GM12874 (cell line): ENCODE measurements around the gene USP34.

Experiments used
- TF ChIP-seq, protein P1 (sequence below): IDR thresholded peaks from 2 replicates; pipeline ENCODE4 v1.5.1; 2011; ENCODE audit warnings: low read depth, mild to moderate bottlenecking, control low read depth, low read length, moderate library complexity; ENCODE audit not compliant: insufficient read depth

Gene USP34

DNA sequence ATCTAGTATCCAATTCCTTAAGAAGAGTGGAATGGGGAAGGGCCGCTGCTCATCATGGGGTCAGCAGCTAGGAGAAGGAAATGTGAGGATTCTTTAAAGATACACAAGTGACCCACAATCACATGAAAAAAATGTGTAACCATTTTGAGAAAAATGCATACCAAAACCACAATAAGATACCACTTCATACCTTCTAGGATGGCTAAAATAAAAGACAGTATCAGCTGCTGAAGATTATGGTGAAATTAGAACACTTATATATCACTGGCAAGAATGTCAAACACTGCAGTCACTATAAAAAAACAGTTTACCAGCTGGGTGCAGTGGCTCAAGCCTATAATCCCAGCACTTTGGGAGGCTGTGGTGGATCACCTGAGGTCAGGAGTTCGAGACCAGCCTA lies 241.0 kb downstream of the USP34 start:
- TF ChIP-seq, protein P1, sequence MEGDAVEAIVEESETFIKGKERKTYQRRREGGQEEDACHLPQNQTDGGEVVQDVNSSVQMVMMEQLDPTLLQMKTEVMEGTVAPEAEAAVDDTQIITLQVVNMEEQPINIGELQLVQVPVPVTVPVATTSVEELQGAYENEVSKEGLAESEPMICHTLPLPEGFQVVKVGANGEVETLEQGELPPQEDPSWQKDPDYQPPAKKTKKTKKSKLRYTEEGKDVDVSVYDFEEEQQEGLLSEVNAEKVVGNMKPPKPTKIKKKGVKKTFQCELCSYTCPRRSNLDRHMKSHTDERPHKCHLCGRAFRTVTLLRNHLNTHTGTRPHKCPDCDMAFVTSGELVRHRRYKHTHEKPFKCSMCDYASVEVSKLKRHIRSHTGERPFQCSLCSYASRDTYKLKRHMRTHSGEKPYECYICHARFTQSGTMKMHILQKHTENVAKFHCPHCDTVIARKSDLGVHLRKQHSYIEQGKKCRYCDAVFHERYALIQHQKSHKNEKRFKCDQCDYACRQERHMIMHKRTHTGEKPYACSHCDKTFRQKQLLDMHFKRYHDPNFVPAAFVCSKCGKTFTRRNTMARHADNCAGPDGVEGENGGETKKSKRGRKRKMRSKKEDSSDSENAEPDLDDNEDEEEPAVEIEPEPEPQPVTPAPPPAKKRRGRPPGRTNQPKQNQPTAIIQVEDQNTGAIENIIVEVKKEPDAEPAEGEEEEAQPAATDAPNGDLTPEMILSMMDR = no peak

DNA sequence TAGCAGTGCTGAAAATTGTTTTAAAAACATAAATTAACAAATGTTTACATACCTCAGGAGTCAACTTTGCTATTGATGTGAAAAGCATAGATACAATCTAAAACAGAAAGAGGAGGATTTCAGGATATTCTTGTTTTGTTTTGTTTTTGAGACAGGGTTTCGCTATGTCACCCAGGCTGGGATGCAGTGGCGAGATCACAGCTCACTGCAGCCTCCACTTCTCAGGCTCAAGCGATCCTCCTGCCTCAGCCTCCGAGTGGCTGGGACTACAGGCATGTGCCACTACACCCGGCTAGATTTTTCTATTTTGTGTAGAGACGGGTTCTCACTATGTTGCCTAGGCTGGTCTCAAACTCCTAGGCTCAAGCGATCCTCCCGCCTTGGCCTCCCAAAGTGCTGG lies 248.3 kb downstream of the USP34 start:
- TF ChIP-seq, protein P1 = no peak

DNA sequence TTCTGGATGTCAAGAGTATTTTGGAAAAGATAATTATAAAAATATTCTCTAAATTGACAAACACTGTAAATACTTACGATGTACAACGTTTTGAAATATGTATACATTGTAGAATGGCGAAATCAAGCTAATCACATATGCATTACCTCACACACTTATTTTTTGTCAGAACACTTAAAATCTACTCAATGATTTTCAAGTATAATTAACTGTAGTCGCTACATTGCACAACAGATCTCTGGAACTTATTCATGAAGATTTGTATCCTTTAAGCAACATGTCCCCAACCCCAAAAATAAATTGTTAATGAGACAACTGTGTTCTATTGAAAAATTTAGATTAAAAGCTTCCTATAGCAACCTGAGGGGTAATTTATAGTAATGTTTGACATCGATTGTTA lies 249.1 kb downstream of the USP34 start:
- TF ChIP-seq, protein P1 = no peak

DNA sequence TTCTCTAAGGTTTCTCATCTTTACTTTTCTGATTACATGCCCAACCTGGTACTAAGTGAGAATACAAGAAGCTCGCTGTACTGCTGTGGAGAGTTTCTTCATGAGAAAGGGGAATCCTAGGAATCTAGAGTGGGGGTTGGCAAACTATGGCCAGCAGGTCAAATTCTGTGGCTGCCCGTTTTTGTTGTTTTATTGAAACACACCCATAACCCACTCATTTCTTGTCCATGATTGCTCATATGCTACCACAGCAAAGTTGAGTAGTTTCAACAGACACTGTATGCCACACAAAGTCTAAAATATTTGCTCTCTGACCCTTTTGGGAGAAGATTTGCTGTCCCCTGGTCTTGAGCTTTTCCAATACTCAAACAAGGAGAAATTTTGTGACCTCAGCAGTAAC lies 250.1 kb downstream of the USP34 start:
- TF ChIP-seq, protein P1 = no peak

DNA sequence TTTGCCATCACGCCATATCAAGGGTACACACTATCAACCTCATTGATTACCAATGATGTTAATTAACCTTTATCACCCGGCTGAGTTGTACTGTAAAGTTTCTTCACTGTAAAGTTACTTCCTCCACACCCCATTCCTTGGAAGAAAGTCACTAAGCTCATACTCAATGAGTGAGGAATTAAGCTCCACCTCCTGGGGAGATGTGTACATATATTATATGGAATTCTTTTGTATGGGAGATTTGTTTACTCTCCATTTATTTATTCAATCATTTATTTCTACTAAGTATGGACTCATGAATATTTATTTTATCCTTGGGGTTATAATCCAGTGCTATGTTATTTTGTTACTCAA lies 252.1 kb downstream of the USP34 start:
- TF ChIP-seq, protein P1 = no peak

DNA sequence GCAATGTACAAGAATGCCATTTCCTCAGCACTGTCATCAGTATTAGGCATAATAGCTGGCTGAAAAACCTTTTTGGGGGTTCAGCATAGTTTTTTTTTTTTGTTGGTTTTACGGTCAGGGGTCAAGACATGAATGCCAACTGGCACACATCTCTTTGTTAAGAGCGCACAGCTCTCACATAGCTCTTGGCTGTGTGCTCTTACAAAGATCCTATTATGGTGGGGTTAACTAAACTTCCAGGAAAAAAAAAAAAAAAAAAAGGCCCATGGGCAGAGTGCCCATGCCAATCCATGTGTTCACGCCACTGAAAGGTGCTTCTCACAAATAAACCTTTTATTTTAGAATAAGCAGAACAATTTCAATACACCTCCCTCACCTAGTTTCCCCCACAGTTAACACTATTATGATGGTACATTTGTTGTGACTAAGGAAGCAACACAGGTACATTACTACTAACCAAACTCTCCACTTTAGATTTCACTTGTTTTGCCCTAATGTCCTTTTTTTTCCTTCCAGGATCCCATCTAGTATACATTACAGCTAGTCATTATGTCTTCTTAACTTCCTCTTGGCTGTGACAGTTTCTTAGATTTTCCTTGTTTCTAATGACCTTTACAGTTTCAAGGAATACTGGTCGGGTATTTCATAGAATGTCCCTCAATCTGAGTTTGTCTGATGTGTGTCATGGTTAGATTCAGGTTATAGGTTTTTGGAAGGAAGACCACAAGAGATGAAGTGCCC lies 252.6 kb downstream of the USP34 start:
- TF ChIP-seq, protein P1 = no peak

DNA sequence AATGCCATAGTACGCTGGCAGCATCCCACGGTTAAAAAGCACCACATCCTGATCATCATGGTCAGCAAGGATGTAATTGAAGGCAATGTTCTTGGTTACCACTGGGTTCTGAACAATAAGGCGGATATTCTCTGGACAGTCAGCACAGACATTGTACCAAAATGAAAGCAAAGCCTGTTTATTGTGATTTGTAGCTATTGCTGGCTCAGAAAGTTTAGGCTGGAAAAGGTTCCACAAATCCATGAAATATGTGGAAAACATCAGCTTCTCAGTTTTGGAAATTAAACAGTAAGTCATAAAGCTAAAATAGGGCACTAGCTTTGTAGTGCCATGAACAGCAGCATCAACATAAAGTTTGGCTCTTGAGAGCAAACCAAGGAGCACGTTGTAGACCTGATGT lies 256.7 kb downstream of the USP34 start:
- TF ChIP-seq, protein P1 = no peak
